HepG2 (cell line): ENCODE measurements around the gene S100A4.

ENCODE experiments used
- MAFF ChIP-seq: IDR thresholded peaks from 2 replicates; pipeline ENCODE4 v1.6.1; 2011; ENCODE audit warnings: low read depth, low read length, improper control_type of control experiment
- MYNN ChIP-seq: sonication (generic); formaldehyde crosslinking; IDR thresholded peaks from 2 replicates; pipeline ENCODE4 v1.4.0; 2020; ENCODE audit warnings: mild to moderate bottlenecking, low read depth, missing genetic modification reagents
- TF ChIP-seq, protein P1 (sequence below): sonication (generic); formaldehyde crosslinking; IDR thresholded peaks from 2 replicates; pipeline ENCODE4 v1.5.0; 2020; ENCODE audit warnings: mild to moderate bottlenecking, missing genetic modification reagents, moderate library complexity
- TF ChIP-seq, protein P2 (sequence below): sonication (generic); formaldehyde crosslinking; IDR thresholded peaks from 2 replicates; pipeline ENCODE4 v1.4.0; 2020; ENCODE audit warnings: missing genetic modification reagents
- TF ChIP-seq, protein P3 (sequence below): sonication (generic); formaldehyde crosslinking; IDR thresholded peaks from 2 replicates; pipeline ENCODE4 v1.5.1; 2020; ENCODE audit warnings: mild to moderate bottlenecking, missing genetic modification reagents, borderline replicate concordance

DNA sequence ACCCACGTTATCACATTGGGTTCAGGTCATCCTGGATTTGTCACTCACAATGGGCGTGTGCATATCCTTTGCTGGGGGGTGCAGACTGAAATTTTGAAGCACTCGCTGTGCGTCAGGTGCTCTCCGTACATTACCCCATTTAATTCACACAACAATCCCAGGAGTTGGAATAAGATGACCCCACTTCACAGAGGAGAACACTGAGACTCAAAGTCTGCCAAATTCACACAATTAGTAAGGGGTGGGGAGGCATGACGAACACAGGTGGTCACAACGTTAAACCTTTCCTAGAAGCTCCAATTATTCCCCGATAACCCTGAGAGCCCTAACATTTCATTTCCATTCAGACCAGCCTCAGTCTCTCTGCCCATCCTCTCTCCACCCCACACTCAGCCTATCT is 23.9 kb upstream of the S100A4 start:
- TF ChIP-seq, protein P1, sequence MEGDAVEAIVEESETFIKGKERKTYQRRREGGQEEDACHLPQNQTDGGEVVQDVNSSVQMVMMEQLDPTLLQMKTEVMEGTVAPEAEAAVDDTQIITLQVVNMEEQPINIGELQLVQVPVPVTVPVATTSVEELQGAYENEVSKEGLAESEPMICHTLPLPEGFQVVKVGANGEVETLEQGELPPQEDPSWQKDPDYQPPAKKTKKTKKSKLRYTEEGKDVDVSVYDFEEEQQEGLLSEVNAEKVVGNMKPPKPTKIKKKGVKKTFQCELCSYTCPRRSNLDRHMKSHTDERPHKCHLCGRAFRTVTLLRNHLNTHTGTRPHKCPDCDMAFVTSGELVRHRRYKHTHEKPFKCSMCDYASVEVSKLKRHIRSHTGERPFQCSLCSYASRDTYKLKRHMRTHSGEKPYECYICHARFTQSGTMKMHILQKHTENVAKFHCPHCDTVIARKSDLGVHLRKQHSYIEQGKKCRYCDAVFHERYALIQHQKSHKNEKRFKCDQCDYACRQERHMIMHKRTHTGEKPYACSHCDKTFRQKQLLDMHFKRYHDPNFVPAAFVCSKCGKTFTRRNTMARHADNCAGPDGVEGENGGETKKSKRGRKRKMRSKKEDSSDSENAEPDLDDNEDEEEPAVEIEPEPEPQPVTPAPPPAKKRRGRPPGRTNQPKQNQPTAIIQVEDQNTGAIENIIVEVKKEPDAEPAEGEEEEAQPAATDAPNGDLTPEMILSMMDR = no peak
- TF ChIP-seq, protein P2, sequence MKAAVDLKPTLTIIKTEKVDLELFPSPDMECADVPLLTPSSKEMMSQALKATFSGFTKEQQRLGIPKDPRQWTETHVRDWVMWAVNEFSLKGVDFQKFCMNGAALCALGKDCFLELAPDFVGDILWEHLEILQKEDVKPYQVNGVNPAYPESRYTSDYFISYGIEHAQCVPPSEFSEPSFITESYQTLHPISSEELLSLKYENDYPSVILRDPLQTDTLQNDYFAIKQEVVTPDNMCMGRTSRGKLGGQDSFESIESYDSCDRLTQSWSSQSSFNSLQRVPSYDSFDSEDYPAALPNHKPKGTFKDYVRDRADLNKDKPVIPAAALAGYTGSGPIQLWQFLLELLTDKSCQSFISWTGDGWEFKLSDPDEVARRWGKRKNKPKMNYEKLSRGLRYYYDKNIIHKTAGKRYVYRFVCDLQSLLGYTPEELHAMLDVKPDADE (CRISPR knock-in tag) = no peak
- TF ChIP-seq, protein P3, sequence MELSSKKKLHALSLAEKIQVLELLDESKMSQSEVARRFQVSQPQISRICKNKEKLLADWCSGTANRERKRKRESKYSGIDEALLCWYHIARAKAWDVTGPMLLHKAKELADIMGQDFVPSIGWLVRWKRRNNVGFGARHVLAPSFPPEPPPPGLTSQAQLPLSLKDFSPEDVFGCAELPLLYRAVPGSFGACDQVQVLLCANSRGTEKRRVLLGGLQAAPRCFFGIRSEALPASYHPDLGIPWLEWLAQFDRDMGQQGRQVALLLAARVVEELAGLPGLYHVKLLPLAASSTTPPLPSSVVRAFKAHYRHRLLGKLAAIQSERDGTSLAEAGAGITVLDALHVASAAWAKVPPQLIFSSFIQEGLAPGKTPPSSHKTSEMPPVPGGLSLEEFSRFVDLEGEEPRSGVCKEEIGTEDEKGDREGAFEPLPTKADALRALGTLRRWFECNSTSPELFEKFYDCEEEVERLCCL = no peak
- TF ChIP-seq MAFF (no peak), MYNN (no peak)
